ENCODE measurements around the gene TFR2.

DNA sequence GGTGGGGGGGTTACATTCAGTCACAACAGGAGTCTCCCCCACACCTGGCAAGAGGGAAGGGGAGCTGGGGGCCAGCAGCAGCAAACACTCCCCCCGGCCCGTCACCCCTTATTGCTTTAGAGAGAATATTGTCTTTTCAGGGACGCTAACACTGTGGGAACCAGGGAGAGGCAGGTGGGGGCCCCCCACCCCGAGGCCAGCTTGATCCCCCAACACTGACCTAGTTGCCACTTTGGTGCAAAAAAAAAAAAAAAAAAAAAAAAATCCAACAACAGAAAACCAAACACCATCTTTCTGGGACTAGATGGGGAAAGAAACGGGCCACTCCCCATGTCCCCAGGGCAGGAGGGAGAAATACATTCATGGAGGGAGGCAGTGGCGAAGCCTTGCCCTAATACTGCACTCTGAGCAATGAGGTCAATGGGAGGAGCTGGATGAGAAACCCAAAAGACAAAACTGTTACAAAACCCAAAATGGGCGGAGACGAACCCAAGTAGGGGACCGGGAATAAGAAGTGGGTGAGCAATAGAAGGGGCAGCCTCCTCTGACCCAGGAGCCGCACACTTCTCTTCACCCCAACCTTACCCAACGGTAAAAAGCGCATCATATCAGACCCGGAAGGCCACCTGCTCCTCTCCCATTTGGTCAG lies 38.7 kb upstream of the TFR2 start:
- TF ChIP-seq, protein P1, sequence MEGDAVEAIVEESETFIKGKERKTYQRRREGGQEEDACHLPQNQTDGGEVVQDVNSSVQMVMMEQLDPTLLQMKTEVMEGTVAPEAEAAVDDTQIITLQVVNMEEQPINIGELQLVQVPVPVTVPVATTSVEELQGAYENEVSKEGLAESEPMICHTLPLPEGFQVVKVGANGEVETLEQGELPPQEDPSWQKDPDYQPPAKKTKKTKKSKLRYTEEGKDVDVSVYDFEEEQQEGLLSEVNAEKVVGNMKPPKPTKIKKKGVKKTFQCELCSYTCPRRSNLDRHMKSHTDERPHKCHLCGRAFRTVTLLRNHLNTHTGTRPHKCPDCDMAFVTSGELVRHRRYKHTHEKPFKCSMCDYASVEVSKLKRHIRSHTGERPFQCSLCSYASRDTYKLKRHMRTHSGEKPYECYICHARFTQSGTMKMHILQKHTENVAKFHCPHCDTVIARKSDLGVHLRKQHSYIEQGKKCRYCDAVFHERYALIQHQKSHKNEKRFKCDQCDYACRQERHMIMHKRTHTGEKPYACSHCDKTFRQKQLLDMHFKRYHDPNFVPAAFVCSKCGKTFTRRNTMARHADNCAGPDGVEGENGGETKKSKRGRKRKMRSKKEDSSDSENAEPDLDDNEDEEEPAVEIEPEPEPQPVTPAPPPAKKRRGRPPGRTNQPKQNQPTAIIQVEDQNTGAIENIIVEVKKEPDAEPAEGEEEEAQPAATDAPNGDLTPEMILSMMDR (IDR thresholded peaks at IDR 0.05), result no peak
- no peak for TF ChIP-seq POLR2A (IDR thresholded peaks at IDR 0.05)
